ENCODE results near the gene HNRNPR.

The HNRNPR gene

GRCh38 chr1:23282957-23283356 lies 61.1 kb downstream of the HNRNPR start (continued):
- TF ChIP-seq BCL11A (tag by site-specific recombination; IDR thresholded peaks at IDR 0.05; ENCODE audit: low read depth) (0 out of 2 replicates have a peak, but pooled peaks have one; percentile 28), ZFHX2 (tag by site-specific recombination; conservative IDR thresholded peaks at IDR 0.05) (no peak), GLI2 (tag by site-specific recombination; IDR thresholded peaks at IDR 0.05; ENCODE audit: borderline replicate concordance, low read depth) (no peak), RBAK (tag by site-specific recombination; IDR thresholded peaks at IDR 0.05) (no peak), PRDM6 (tag by site-specific recombination; IDR thresholded peaks at IDR 0.05) (peak; percentile 72), ZNF302 (tag by site-specific recombination; IDR thresholded peaks at IDR 0.05; ENCODE audit: low read depth) (no peak), INSM2 (tag by site-specific recombination; IDR thresholded peaks at IDR 0.05) (peak; percentile 52; the same call in 1 of the 2 replicates), ZNF704 (tag by site-specific recombination; IDR thresholded peaks at IDR 0.05) (no peak), ZNF341 (tag by site-specific recombination; IDR thresholded peaks at IDR 0.05; ENCODE audit: low read depth) (no peak), PRDM2 (tag by site-specific recombination; IDR thresholded peaks at IDR 0.05; ENCODE audit: borderline replicate concordance) (no peak), ZBTB11 (tag by site-specific recombination; conservative IDR thresholded peaks at IDR 0.05; ENCODE audit: low read depth) (no peak)

GRCh38 chr1:23278717-23279116 lies 65.4 kb downstream of the HNRNPR start:
- no peak overlapping the region for H3K27ac ChIP-seq (ENCODE audit: extremely low read depth, low read depth, low read length)
- CTCF ChIA-PET: no interaction called here
- POLR2A ChIA-PET: no interaction called here
- peak; percentile 32; the same call in 1 of the 2 replicates for TF ChIP-seq WT1 (tag by site-specific recombination; IDR thresholded peaks at IDR 0.05)
- TF ChIP-seq ZBTB20 (tag by site-specific recombination; IDR thresholded peaks at IDR 0.05): peak; percentile 14; the same call in 1 of the 2 replicates
- TF ChIP-seq SP7 (tag by site-specific recombination; IDR thresholded peaks at IDR 0.05): peak; percentile 96
- TF ChIP-seq ZNF19 (tag by site-specific recombination; IDR thresholded peaks at IDR 0.05; ENCODE audit: low read depth): no peak
- TF ChIP-seq PRDM6 (tag by site-specific recombination; IDR thresholded peaks at IDR 0.05): 0 out of 2 replicates have a peak, but pooled peaks have one; percentile 12
- TF ChIP-seq ZFP69B (tag by site-specific recombination; IDR thresholded peaks at IDR 0.05): no peak
- no peak for TF ChIP-seq EGR2 (tag by site-specific recombination; IDR thresholded peaks at IDR 0.05; ENCODE audit: low read depth)
- no peak for TF ChIP-seq ZNF366 (tag by site-specific recombination; conservative IDR thresholded peaks at IDR 0.05)
- TF ChIP-seq ZNF26 (tag by site-specific recombination; IDR thresholded peaks at IDR 0.05): no peak

More at GRCh38 chr1:23278717-23279116, 65.4 kb downstream of the HNRNPR start:
- no peaks in the 10 kb centered on the region for H3K9me3 ChIP-seq (ENCODE audit: control insufficient read depth, insufficient read depth, low read depth, low read length)
- H3K4me1 ChIP-seq (ENCODE audit: control insufficient read depth, insufficient read depth, low read length): peaks cover 7% of the 10 kb centered on the region; the same call in 1 of the 2 replicates
- H3K4me3 ChIP-seq (ENCODE audit: low read depth, low read length): no peak overlapping the region
- H3K36me3 ChIP-seq (ENCODE audit: control insufficient read depth in 2 of 2, insufficient read depth in 1 of 2, low read length in 2 of 2): peaks cover 19 to 54% of the 10 kb centered on the region in 2 experiments
